K562 (cell line): Measurements from ENCODE around the gene PLAAT3. TPM values are rescaled to one million over a fixed set of nuclear protein-coding genes. Genes with fewer than 3 reads are reported as not detected.

Experiments
- ARID1B ChIP-seq: fragments of 450-650 bp; IDR thresholded peaks from 2 replicates; pipeline ENCODE4 v1.6.1; 2016; ENCODE audit warnings: antibody characterized with exemption, mild to moderate bottlenecking, inconsistent platforms
- ARID4B ChIP-seq: sonication (generic); formaldehyde crosslinking; IDR thresholded peaks from 2 replicates; pipeline ENCODE4 v1.8.0; 2022; ENCODE audit warnings: mild to moderate bottlenecking, missing genetic modification reagents
- ATF1 ChIP-seq, 2 experiments: fragments of 450-650 bp in 1 of 2; IDR thresholded peaks; 2 replicates each; pipeline ENCODE4 v1.6.1; 2016; ENCODE audit warnings: missing compliant biosample characterization in 1 of 2, missing genetic modification characterization in 1 of 2
- CBX5 ChIP-seq: IDR thresholded peaks from 2 replicates; pipeline ENCODE4 v1.6.1; 2014; ENCODE audit warnings: low read depth, borderline replicate concordance
- CTBP1 ChIP-seq: fragments of 450-650 bp; IDR thresholded peaks from 2 replicates; pipeline ENCODE4 v1.6.1; 2016; ENCODE audit warnings: borderline replicate concordance
- E2F3 ChIP-seq: fragments of 250-450 bp; sonication (Bioruptor Pico); IDR thresholded peaks from 2 replicates; pipeline ENCODE4 v1.4.0; 2020; ENCODE audit warnings: mild to moderate bottlenecking
- FOXK1 ChIP-seq: sonication (generic); formaldehyde crosslinking; IDR thresholded peaks from 2 replicates; pipeline ENCODE4 v1.8.0; 2022; ENCODE audit warnings: missing genetic modification reagents, mild to moderate bottlenecking, borderline replicate concordance
- GTF2B ChIP-seq: IDR thresholded peaks from 2 replicates; pipeline ENCODE4 v1.6.1; 2011; ENCODE audit not compliant: insufficient read length; ENCODE audit errors: extremely low read depth
- HDAC2 ChIP-seq: fragments of 450-650 bp; IDR thresholded peaks from 2 replicates; pipeline ENCODE4 v1.6.1; 2016; ENCODE audit warnings: mild to moderate bottlenecking
- HMBOX1 ChIP-seq: sonication (generic); IDR thresholded peaks from 2 replicates; pipeline ENCODE4 v1.6.1; 2016
- HMGN3 ChIP-seq: IDR thresholded peaks from 2 replicates; pipeline ENCODE4 v1.6.1; 2011; ENCODE audit warnings: borderline replicate concordance, low read depth, mild to moderate bottlenecking, mixed read lengths, low read length; ENCODE audit not compliant: insufficient read length; ENCODE audit errors: extremely low read depth
- JUNB ChIP-seq: fragments of 450-650 bp; formaldehyde crosslinking; conservative IDR thresholded peaks from 2 replicates; pipeline ENCODE4 v1.4.0; 2020; ENCODE audit warnings: mild to moderate bottlenecking
- LEF1 ChIP-seq: fragments of 450-650 bp; IDR thresholded peaks from 2 replicates; pipeline ENCODE4 v1.6.1; 2016; ENCODE audit warnings: mild to moderate bottlenecking
- MAX ChIP-seq: sonication (generic); formaldehyde crosslinking; IDR thresholded peaks from 2 replicates; pipeline ENCODE4 v1.9.0; 2022; ENCODE audit warnings: mild to moderate bottlenecking, missing genetic modification reagents
- MCM3 ChIP-seq: fragments of 450-650 bp; IDR thresholded peaks from 2 replicates; pipeline ENCODE4 v1.6.1; 2016
- MECOM ChIP-seq: fragments of 250-450 bp; sonication (Bioruptor Pico); IDR thresholded peaks from 2 replicates; pipeline ENCODE4 v1.8.0; 2022; ENCODE audit warnings: inconsistent platforms
- MLLT1 ChIP-seq, 2 experiments: fragments of 450-650 bp; IDR thresholded peaks; 2 replicates each; pipeline ENCODE4 v1.6.1; 2016
- RBM39 ChIP-seq: fragments of 200-400 bp; formaldehyde crosslinking; optimal IDR thresholded peaks from 2 replicates; pipeline ENCODE3; 2018; ENCODE audit warnings: low read depth, low read length
- SMARCA4 ChIP-seq: fragments of 450-650 bp; IDR thresholded peaks from 2 replicates; pipeline ENCODE4 v1.6.1; 2016
- SNIP1 ChIP-seq: fragments of 450-650 bp; IDR thresholded peaks from 2 replicates; pipeline ENCODE4 v1.7.1; 2017; ENCODE audit warnings: low read depth, mild to moderate bottlenecking
- TBL1XR1 ChIP-seq, 2 experiments: IDR thresholded peaks; 2 replicates each; pipeline ENCODE4 v1.6.1; 2012; ENCODE audit warnings: improper control_type of control experiment in 2 of 2, low read length in 2 of 2, mild to moderate bottlenecking in 1 of 2
- TFAM ChIP-seq: fragments of 250-450 bp; sonication (Bioruptor Pico); conservative IDR thresholded peaks from 2 replicates; pipeline ENCODE4 v1.5.0; 2021; ENCODE audit warnings: mild to moderate bottlenecking, moderate library complexity
- XRCC3 ChIP-seq: fragments of 450-650 bp; IDR thresholded peaks from 2 replicates; pipeline ENCODE4 v1.6.1; 2017; ENCODE audit warnings: mild to moderate bottlenecking, moderate library complexity
- ZNF282 ChIP-seq: sonication (generic); formaldehyde crosslinking; IDR thresholded peaks from 2 replicates; pipeline ENCODE4 v1.8.1; 2023; ENCODE audit warnings: missing genetic modification reagents
- polyA plus RNA-seq, 8 experiments: library from polyadenylated mRNA; depleted of rRNA in 4 of 8; stranded (reverse) in 5 of 8; unstranded in 3 of 8; fragments of >200 nt; fragmentation: Nextera tagmentation in 2 of 8; fragmentation: Illumina TruSeq in 1 of 8; extraction: Ambion mirVana in 2 of 8; extraction: Trizol in 1 of 8; gene quantifications; 2 replicates each; pipeline versions ENCODE4 v1.2.1 to v1.2.3, GENCODE V29; 2011 to 2014; ENCODE audit warnings: inconsistent platforms in 1 of 8, missing spikeins in 1 of 8
- total RNA-seq, 7 experiments: library from RNA; depleted of rRNA in 6 of 7; stranded (reverse); fragments of >200 nt in 6 of 7; fragmentation: Illumina TruSeq in 2 of 7; extraction: Trizol in 2 of 7; gene quantifications; 2 replicates each; pipeline versions ENCODE4 v1.2.1 to v1.2.3, GENCODE V29; 2011 to 2021; ENCODE audit warnings: low replicate concordance in 1 of 7

Gene PLAAT3
- total and polyA plus RNA-seq, 9 of the 15 experiments (the other 6 are each of a cell fraction or from before 2014, with no cell fraction given) = 0.80 to 2.7 (median 1.4) TPM

- no peak for TF ChIP-seq MLLT1 (IDR thresholded peaks at IDR 0.05)
- no peak for TF ChIP-seq MECOM (CRISPR knock-in tag)
- no peak for TF ChIP-seq LEF1
- no peak for TF ChIP-seq E2F3 (CRISPR knock-in tag)
- no peak for TF ChIP-seq RBM39
- TF ChIP-seq HMBOX1 = no peak
- TF ChIP-seq JUNB (CRISPR knock-in tag) = no peak
- no peak for TF ChIP-seq TFAM (CRISPR knock-in tag)
- no peak for TF ChIP-seq MCM3
- TF ChIP-seq SNIP1 = no peak
- TF ChIP-seq XRCC3 = no peak
- TF ChIP-seq ATF1 (CRISPR knock-in tag; IDR thresholded peaks at IDR 0.05) = no peak
- TF ChIP-seq ATF1 (tag; IDR thresholded peaks at IDR 0.05) = peak; percentile 73
- TF ChIP-seq ARID1B = peak; percentile 81; the same call in 1 of the 2 replicates
- peak in 1 of 2 experiments; percentile 22; a peak in 1 of 4 replicates for TF ChIP-seq TBL1XR1 (IDR thresholded peaks at IDR 0.05; ENCODE audit: low read length in 2 of 2)
- TF ChIP-seq CBX5 = no peak
- TF ChIP-seq GTF2B = no peak
- TF ChIP-seq FOXK1 (CRISPR knock-in tag) = no peak
- TF ChIP-seq ZNF282 (CRISPR knock-in tag) = no peak
- TF ChIP-seq HDAC2 = no peak; the same call in 1 of the 2 replicates
- peak; percentile 87 for TF ChIP-seq HMGN3
- TF ChIP-seq MAX (CRISPR knock-in tag) = no peak
- peak; percentile 99 for TF ChIP-seq CTBP1
- no peak for TF ChIP-seq SMARCA4
- 0 out of 2 replicates have a peak, but pooled peaks have one; percentile 11 for TF ChIP-seq ARID4B
Observed at GRCh38 chr11:63614136-63614671, at the start of gene PLAAT3 (continued).
